Measurements from ENCODE around the gene CELA2A. TPM values are rescaled to one million over a fixed set of nuclear protein-coding genes. Genes with fewer than 3 reads are reported as not detected.
"Not testable (repeated sequence)": the region's sequence is repeated elsewhere in the genome, so short reads cannot be mapped to it uniquely, and the experiment has no call there.

The CELA2A gene
- total RNA-seq, 2 donors from 2014 or later: not detected

DNA sequence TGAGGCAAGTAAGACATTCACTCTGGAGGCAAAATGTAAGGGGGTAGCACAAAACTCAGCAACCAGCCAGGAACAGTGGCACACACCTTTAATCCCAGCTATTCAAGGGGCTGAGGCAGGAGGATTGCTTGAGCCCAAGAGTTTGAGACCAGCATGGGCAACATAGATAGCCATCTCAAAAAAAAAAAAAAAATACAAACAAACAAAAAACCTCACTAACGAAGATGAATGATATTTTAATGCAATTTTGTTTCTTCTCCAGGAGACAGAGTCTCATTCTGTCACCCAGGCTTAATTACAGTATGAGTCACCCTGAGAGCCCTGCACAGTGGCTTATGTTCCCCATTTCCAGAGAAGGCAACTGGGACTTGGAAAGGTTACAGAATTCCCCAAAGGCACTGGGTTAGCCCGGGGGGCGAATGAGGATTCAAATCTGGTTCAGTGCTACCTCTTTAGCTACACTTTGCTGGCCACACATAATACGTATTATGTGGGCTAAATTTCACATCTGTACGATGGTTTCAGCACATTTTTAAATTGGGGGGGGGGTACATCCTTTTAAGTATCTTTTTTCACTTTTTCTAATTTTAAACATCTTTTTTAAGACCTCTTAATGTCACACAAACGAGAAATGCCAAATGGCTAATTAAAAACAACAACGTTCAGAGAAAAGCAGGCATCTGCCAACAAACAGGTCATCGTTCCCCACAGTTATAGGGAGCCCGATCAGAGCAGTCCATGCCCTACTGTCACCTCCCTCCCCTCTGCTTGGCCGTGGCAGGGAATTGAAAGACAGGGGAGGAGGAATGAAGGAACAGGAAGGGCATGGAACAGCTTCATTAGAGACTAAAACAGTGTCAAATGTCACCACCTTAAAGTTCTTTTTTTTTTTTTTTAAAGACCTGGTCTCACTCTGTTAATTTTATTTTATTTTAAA is 3.5 kb downstream of the CELA2A start:
- intact Hi-C loops (cut with DNase I, micrococcal nuclease): no loop called here
- no peak for DNase-seq
- no peak for ATAC-seq

DNA sequence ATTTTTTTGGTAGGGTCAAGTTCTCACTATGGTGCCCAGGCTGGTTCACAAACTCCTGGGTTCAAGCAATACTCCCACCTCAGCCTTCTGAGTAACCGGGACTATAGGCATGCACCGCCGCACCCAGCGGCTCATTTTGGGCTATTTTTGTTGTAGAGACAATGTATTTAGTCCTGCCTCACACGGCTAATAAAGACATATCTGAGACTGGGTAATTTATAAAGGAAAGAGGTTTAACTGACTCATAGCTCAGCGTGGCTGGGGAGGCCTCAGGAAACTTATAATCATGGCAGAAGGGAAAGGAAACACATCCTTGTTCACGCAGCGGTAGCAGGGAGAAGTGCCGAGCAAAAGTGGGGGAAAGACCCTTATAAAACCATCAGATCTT is 4.2 kb downstream of the CELA2A start:
- intact Hi-C loops (cut with DNase I, micrococcal nuclease): no loop called here
- ATAC-seq (no peak), DNase-seq (no peak)

DNA sequence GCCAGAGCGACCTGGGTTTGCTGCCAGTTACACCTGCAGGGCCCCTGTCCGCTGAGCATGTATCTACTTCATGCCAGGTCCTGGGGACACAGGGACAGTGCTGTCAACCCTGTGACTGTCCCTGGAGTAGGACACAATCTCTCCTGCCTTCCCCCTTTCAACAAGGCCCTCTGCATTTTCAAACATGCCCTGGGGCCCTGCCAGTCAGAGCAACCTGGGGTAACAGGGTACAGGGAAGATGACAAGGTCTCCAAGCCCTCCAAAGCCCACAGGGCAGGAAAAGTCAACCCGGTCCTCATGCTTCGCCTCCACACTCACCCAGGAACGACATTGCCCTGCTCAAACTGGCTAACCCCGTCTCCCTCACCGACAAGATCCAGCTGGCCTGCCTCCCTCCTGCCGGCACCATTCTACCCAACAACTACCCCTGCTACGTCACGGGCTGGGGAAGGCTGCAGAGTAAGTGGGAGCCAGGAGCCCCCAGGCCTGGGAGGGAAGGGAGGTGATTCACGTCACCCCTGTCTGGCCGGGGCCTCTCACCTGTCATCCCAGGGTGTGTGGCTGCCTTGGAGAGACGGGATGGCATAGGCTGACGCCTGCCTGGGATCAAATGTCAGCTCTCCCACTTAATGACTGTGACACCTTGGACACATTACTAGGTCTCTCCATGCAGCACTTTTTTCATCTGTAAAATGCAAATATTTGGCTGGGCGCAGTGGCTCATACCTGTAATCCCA is 6.7 kb downstream of the CELA2A start:
- ATAC-seq; DNase-seq; intact Hi-C loops (cut with DNase I, micrococcal nuclease): not testable (repeated sequence)

DNA sequence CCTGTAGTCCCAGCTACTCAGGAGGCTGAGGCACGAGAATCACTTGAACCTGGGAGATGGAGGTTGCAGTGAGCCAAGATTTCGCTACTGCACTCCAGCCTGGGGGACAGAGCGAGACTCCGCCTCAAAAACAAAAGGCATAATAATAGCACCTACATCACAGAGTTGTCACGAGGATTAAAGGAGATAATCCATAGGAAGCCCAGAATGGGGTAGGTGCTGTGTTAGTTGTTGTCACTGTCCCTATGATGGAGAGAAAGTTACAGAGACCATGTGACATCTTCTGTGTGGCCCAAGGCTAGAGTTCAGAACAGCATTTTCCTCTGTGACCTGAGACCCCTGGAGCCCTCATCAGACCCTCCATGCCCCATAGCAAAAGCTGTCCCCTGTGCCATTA is 7.4 kb downstream of the CELA2A start:
- DNase-seq; ATAC-seq; intact Hi-C loops (cut with DNase I, micrococcal nuclease): not testable (repeated sequence)

DNA sequence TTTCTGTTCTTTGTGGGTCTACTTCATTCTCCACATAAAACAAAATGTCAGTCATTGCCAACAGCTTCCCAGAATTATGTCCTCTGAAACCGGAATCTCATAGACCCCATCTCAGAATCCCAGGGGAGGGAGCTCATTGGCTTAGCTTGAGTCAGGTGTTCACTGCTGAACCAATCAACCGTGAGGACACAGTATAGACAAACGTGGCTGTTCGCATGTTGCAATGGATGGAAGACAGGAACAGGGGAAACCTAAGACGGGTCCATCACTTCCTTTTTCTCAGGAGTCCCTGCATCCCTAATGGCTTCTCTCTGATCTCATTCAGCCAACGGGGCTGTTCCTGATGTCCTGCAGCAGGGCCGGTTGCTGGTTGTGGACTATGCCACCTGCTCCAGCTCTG is 9.1 kb downstream of the CELA2A start:
- ATAC-seq: no peak
- intact Hi-C loops (cut with DNase I, micrococcal nuclease): no loop called here
- no peak for DNase-seq

DNA sequence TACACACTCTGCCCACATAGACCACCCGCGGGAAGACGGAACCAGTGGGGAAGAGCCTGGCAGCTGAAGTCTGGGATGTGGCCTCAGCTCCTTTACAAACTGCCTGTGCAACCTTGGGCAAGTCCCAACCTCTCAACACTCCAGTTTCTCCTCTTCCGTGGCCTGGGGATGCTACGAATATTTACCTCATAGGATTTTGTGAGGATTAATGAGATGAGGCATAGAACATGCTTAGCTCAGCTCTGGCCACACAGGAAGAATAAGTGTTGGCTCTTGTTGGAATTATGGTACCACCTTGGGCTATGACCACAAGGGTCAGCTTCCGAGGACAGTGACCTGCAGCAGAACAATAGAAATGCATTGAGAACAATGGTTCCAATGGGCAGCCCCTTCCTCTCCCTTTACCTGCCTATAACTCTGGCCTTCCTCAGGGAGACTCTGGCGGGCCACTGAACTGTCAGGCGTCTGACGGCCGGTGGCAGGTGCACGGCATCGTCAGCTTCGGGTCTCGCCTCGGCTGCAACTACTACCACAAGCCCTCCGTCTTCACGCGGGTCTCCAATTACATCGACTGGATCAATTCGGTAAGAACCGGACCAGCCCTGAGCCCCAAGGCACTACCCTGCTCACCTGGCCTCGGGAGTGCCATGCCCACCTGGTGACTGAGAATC is 10.6 kb downstream of the CELA2A start:
- DNase-seq; ATAC-seq; intact Hi-C loops (cut with DNase I, micrococcal nuclease): not testable (repeated sequence)

DNA sequence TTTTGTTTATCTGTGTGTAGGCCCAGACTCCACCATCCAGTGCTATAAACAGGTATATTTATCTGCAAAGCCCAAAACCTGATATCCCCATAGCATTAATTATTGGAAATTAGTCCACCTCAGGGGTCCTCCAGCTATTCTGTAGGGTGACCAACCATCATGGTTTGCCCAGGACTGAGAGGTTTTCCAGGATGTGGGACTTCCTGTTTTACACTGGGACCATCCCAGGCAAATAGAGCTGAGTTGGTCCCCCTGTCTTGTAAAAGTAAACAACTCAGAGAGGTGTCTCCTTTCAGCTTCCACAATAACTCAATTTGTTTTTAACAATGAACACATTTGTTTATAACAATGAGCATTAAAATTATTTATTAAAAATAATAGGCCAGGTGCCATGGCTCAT is 11.6 kb downstream of the CELA2A start:
- intact Hi-C loops (cut with DNase I, micrococcal nuclease): no loop called here
- DNase-seq (no peak), ATAC-seq (no peak)

DNA sequence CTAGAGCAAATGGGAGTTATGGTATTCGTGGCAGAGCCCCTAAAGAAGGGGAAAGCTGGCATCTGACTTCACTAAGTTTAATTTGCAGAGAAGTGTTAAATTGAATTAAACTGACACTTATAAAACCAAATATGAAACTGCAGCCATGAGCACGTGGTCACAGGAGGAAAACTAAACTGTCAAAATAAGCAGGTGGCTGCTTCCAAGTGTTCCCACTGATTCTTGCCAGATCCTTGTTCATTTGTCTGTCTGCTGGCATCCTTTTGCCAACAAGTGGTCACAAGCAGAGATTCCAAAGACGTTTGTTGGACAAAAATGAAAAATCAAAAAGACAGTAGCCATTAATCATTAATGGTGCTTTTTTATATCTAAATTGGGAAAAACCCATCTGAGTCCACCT is 12.8 kb downstream of the CELA2A start:
- DNase-seq (no peak), ATAC-seq (no peak)
- intact Hi-C loops (cut with DNase I, micrococcal nuclease): no loop called here

DNA sequence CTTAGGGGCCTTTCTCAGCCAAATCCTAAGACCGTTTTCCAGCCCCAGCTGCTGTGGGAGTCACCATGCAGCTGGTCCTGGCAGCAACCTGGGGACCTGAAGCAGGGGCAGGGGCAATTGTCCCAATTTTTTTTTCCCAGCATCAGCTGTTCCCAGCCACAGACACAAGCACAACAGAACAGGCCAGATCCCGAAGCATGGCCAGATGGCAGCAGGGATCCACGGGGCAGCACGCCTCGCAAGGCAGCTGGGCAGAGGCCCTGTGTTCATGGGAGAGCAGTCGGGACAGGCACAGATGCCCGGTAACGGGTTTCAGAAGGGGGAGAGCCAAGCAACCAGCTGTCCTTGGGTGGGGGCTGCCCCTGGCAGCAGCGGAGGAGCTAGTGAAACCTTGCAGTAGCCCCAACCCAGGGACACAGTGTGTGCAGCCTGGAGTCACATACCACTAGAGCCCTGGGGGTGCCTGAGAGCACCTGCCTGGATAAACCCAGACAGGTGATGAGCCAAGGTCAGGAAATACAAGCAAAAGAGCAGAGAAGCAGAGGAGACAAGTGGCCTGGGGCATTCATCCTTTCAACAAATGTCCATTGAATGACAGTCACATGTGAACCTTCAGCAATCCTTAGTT is 13.4 kb downstream of the CELA2A start:
- DNase-seq; intact Hi-C loops (cut with DNase I, micrococcal nuclease); ATAC-seq: not testable (repeated sequence)

DNA sequence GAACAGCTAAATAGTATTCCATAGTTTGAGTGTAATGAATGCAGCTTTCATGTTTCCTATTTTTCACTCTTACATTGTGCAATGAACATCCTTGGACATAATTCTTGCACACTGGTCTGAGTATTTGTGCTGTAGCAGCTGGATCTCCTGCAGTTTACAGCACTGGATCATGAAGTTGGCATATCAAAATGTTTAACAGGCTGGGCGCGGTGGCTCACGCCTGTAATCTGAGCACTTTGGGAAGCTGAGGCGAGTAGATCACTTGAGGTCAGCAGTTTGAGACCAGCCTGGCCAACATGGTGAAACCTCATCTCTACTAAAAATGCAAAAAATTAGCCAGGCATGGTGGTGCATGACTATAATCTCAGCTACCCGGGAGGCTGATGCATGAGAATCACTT is 14.5 kb downstream of the CELA2A start:
- intact Hi-C loops (cut with DNase I, micrococcal nuclease); DNase-seq; ATAC-seq: not testable (repeated sequence)

DNA sequence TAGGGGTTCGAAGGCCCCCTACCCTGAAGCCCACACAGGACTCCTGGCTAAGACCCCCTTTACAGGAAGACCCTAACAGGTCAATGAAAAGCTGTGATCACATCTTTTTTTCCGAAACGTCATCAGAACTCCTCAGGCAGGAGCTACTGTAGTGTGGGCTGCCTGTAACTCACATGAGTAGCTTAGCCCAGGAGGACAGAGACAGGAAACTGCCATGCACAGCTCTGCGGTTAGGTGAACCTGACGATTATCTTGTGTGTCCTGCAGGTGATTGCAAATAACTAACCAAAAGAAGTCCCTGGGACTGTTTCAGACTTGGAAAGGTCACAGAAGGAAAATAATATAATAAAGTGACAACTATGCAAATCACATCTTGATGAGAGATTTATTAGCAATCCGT is 15.2 kb downstream of the CELA2A start:
- intact Hi-C loops (cut with DNase I, micrococcal nuclease): not testable (repeated sequence)

DNA sequence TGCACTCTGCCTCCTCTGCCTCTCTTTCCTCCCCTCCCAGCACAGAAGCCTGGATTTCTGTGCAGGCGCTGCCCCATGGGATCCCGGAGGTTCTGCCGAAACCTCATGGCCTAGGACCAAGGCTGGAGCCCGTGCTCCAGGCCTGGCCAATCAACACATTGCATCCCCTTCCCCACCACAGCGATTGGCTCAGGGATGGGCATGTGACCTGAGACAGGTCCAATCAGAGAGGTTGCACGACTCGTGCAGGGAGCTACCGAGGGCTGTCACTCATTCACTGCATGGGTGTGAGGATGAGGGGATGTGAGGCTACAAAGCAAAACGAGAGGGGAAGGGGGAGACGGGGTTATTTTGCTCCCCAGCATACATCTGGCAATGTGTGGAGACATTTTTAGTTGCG is 16.1 kb downstream of the CELA2A start:
- ATAC-seq (no peak), DNase-seq (no peak)
- intact Hi-C loops (cut with DNase I, micrococcal nuclease): no loop called here

More for the DNA sequence above, 15.2 kb downstream of the CELA2A start:
- ATAC-seq, DNase-seq: not testable (repeated sequence)

DNA sequence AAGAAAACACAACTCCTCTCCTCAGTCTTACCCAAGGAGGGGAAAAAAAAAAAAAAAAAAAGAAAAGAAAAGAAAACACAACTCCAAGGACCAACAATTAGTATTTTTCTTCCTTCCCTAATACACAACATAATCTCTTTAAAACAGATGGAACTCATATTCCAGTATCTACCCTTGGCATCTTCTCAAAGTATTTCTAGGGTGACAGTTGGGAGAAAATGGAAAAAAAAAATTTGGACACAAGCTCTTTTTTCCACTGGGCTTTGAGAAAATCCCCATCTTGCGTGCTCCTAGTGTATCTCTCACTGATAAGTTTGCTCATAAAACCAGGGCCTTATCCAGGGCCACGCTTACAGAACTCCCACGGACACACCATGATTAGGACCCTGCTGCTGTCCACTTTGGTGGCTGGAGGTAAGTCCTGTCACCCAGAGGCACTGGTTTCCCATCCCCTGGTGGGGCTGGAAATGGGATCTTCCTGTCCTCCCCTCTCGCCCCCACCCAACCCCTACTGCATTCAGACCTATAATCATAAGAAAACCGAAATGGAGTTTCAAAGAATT is 19.3 kb downstream of the CELA2A start, which contains the start of gene CELA2B:
Gene CELA2B (plus strand): TSS at position 353 of the 563 bp plus-strand sequence. CDS start 22 bp downstream, at position 375.
- ATAC-seq (no peak), DNase-seq (no peak)
- intact Hi-C loops (cut with DNase I, micrococcal nuclease): no loop called here

DNA sequence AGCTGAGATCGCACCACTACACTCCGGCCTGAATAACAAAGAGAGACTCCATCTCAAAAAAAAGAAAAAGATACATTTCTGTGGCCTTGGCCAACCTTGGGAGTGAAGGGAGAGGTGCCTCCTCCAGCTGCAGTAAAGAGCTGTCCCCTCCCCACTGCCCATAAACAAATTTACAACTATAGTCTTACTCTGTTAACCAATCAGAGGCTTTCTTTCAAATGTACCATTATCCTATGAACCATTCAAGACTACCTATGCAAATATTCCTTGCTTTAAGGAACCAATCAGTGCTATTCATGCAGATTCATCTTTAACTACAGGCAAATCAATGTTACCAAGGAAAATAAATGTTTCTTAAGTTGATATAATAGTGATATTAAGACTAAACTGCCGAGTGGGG is 20.4 kb downstream of the CELA2A start:
- intact Hi-C loops (cut with DNase I, micrococcal nuclease): no loop called here
- DNase-seq (no peak), ATAC-seq (peak; percentile 39)

DNA sequence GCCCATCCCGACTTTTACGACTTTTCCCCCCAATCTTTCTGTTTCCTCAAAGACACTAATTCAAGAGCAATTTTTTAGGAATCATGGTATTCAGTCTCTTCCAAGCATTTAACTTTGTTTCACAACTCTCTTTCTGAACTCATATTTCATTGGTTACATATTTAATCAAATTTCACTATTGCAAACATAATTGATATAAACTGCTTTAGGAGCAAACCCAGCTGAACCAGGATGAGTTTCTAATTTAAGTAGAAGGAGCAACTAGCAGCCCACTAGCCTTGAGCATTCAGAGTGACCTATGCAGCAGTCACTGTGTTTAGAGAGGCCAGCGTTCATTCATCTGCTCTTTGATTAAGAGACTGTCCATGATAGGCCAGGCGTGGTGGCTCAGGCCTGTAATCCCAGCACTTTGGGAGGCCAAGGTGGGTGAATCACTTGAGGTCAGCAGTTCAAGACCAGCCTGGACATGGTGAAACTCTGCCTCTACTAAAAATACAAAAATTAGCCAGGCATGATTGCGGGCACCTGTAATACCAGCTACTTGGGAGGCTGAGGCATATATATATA is 21.2 kb downstream of the CELA2A start:
- intact Hi-C loops (cut with DNase I, micrococcal nuclease): no loop called here
- ATAC-seq: no peak
- no peak for DNase-seq

DNA sequence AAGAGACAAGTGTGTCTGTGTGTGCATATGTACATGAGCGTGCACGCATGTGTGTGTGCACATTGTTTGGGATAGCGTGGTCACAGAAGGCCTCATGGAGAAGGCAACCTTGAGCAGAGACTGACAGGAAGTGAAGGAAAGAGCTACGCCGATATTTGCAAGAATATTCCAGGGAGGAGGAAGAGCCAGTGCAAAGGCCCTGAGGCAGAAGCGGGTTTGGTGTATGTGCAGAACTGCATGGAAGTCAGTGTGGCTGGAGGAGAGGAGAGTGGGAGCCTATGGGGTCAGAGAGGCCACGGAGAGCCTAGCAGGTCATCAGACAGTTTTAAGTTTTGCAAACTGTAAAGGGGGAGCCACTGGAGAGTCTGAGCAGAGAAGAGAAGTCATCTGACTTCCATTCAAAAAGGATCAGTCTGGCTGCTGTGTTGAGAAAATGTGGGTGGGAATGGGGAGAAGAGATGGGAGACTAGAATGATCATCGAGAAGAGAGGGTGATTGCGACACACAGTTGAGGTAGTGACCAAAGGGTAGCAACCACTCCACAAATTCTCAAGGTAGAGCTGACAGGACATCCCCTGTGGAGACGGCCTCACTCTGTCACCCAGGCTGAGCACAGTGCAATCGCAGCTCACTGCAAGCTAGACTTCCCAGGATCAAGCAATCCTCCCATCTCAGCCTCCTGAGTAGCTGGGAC is 23.3 kb downstream of the CELA2A start:
- ATAC-seq: no peak
- intact Hi-C loops (cut with DNase I, micrococcal nuclease): no loop called here

DNA sequence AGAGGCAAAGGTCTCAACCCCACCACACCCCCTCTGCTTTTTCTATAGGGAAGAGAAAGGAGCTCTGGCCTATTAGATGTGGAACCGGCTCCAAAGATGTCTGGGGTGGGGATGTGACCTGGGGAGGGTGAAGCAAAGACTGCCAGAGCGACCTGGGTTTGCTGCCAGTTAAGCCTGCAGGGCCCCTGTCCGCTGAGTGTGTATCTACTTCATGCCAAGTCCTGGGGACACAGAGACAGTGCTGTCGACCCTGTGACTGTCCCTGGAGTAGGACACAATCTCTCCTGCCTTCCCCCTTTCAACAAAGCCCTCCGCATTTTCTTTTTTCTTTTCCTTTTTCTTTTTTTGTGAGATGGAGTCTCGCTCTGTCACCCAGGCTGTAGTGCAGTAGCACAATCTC is 25.9 kb downstream of the CELA2A start:
- DNase-seq; intact Hi-C loops (cut with DNase I, micrococcal nuclease); ATAC-seq: not testable (repeated sequence)

More for the DNA sequence above, 23.3 kb downstream of the CELA2A start:
- DNase-seq: no peak
